IMR-90 (cell line): Measurements from ENCODE around the gene KLRC3. TPM values are rescaled to one million over a fixed set of nuclear protein-coding genes. Genes with fewer than 3 reads are reported as not detected.
"Not testable (repeated sequence)": the region's sequence is repeated elsewhere in the genome, so short reads cannot be mapped to it uniquely, and the experiment has no call there.

Experiments
- ATAC-seq: fragments of 200-7000 bp; cut with Tn5 transposase; 2 replicates; pipeline ENCODE4 v1.9.1; 2020; ENCODE audit warnings: low read depth, mild to moderate bottlenecking, moderate library complexity
- BruUV-seq: library from RNA; stranded (reverse); fragments of 400-500 nt; replicated peaks from 2 replicates; lab custom pipeline; 2021; lab: Mats Ljungman, UMichigan
- CTCF ChIA-PET: fragments of 300-600 bp; formaldehyde crosslinking; extraction: SDS; loops from one replicate; lab custom pipeline; 2021; ENCODE audit warnings: antibody characterized with exemption; lab: Yijun Ruan, JAX
- POLR2A ChIA-PET: fragments of 300-600 bp; sonication (Branson Sonifier 250); formaldehyde crosslinking; loops from one replicate; lab custom pipeline; 2022; ENCODE audit warnings: antibody characterized with exemption; ENCODE audit not compliant: unreplicated experiment; lab: Charles Lee
- DNase-seq: peaks from one replicate; pipeline ENCODE4 v3.0.0; 2013
- H2AFZ ChIP-seq: replicated peaks from 2 replicates; pipeline ENCODE3; 2013; ENCODE audit warnings: low read length, mild to moderate bottlenecking; ENCODE audit not compliant: poor library complexity
- H2AK5ac ChIP-seq: 2 replicates; pipeline ENCODE4 v1.6.1; 2013; ENCODE audit warnings: low read depth, low read length, inconsistent platforms
- H2AK9ac ChIP-seq: replicated peaks from 2 replicates; pipeline ENCODE3; 2013; ENCODE audit warnings: mild to moderate bottlenecking, low read depth, low read length, moderate library complexity; ENCODE audit not compliant: poor library complexity
- H2BK120ac ChIP-seq: 2 replicates; pipeline ENCODE4 v1.6.1; 2013; ENCODE audit warnings: low read depth, low read length, inconsistent platforms
- H2BK15ac ChIP-seq: 3 replicates; pipeline ENCODE4 v1.6.1; 2013; ENCODE audit warnings: low read depth, low read length, inconsistent platforms
- H2BK20ac ChIP-seq: 2 replicates; pipeline ENCODE4 v1.6.1; 2013; ENCODE audit warnings: low read depth, mild to moderate bottlenecking, inconsistent platforms, low read length, moderate library complexity
- H2BK5ac ChIP-seq: 2 replicates; pipeline ENCODE4 v1.6.1; 2013; ENCODE audit warnings: mild to moderate bottlenecking, low read depth, low read length, inconsistent platforms; ENCODE audit not compliant: poor library complexity, severe bottlenecking
- H3K14ac ChIP-seq: replicated peaks from 2 replicates; pipeline ENCODE4 v1.6.1; 2013; ENCODE audit warnings: low read depth, low read length, inconsistent platforms
- H3K18ac ChIP-seq: 2 replicates; pipeline ENCODE4 v1.6.1; 2013; ENCODE audit warnings: low read depth, low read length, control low read depth
- H3K23ac ChIP-seq: 2 replicates; pipeline ENCODE4 v1.6.1; 2013; ENCODE audit warnings: low read depth, low read length, inconsistent platforms
- H3K27ac ChIP-seq: 2 replicates; pipeline ENCODE4 v1.5.1; 2013; ENCODE audit warnings: mild to moderate bottlenecking, control low read depth, low read length; ENCODE audit not compliant: insufficient read depth
- H3K27me3 ChIP-seq: 2 replicates; pipeline ENCODE4 v1.6.1; 2013; ENCODE audit warnings: low read length; ENCODE audit not compliant: control insufficient read depth, insufficient read depth
- H3K36me3 ChIP-seq: 2 replicates; pipeline ENCODE4 v1.6.1; 2013; ENCODE audit warnings: low read length, mixed read lengths; ENCODE audit not compliant: control insufficient read depth, insufficient read depth
- H3K4ac ChIP-seq: 2 replicates; pipeline ENCODE4 v1.6.1; 2013; ENCODE audit warnings: low read depth, low read length, inconsistent platforms
- H3K4me1 ChIP-seq: 2 replicates; pipeline ENCODE4 v1.6.1; 2013; ENCODE audit warnings: low read length, mixed read lengths; ENCODE audit not compliant: control insufficient read depth, insufficient read depth
- H3K4me2 ChIP-seq: 2 replicates; pipeline ENCODE4 v1.6.1; 2013; ENCODE audit warnings: low read depth, mild to moderate bottlenecking, control low read depth, low read length, moderate library complexity
- H3K4me3 ChIP-seq: 2 replicates; pipeline ENCODE4 v1.5.1; 2013; ENCODE audit warnings: low read depth, mild to moderate bottlenecking, control low read depth, low read length, moderate library complexity; ENCODE audit not compliant: insufficient read depth
- H3K56ac ChIP-seq: 2 replicates; pipeline ENCODE4 v1.6.1; 2013; ENCODE audit warnings: low read length, inconsistent platforms; ENCODE audit not compliant: insufficient read depth; ENCODE audit errors: extremely low read depth
- H3K79me1 ChIP-seq, 2 experiments: 2 replicates each; pipeline ENCODE4 v1.6.1; 2013; ENCODE audit warnings: low read length in 2 of 2, inconsistent platforms in 1 of 2, low read depth in 1 of 2
- H3K9ac ChIP-seq: 2 replicates; pipeline ENCODE4 v1.6.1; 2013; ENCODE audit warnings: low read depth, low read length, control low read depth
- H3K9me1 ChIP-seq: 2 replicates; pipeline ENCODE4 v1.6.1; 2013; ENCODE audit warnings: low read length, inconsistent platforms; ENCODE audit not compliant: insufficient read depth
- H3K9me3 ChIP-seq: 2 replicates; pipeline ENCODE4 v1.6.1; 2013; ENCODE audit warnings: low read length; ENCODE audit not compliant: control insufficient read depth, insufficient read depth
- H4K20me1 ChIP-seq: 2 replicates; pipeline ENCODE4 v1.6.1; 2013; ENCODE audit warnings: low read length, inconsistent platforms; ENCODE audit not compliant: insufficient read depth
- H4K5ac ChIP-seq: 2 replicates; pipeline ENCODE4 v1.6.1; 2013; ENCODE audit warnings: mild to moderate bottlenecking, low read depth, low read length, control low read depth
- H4K8ac ChIP-seq, 2 experiments: 2 replicates each; pipeline ENCODE4 v1.6.1; 2013; ENCODE audit warnings: low read depth in 2 of 2, low read length in 2 of 2, control low read depth in 1 of 2, inconsistent platforms in 1 of 2
- H4K91ac ChIP-seq: 2 replicates; pipeline ENCODE4 v1.6.1; 2013; ENCODE audit warnings: low read depth, low read length, inconsistent platforms; ENCODE audit not compliant: insufficient read depth
- WGBS, 2 experiments: methylation state at CpG; one replicate each; pipeline versions ENCODE4 v1.1.5 to v1.1.7; 2013; ENCODE audit warnings: missing lambda C conversion rate in 2 of 2; ENCODE audit not compliant: insufficient read length in 1 of 2; ENCODE audit errors: extremely low coverage in 2 of 2; 5-methylcytosine and 5-hydroxymethylcytosine counted together
- dilution Hi-C: fragments of 300-500 bp; cut with HindIII; formaldehyde crosslinking; loops from one replicate; pipeline ENCODE4 v1.14.3; 2018; ENCODE audit warnings: low sequenced_read_pairs; ENCODE audit not compliant: unreplicated experiment
- in situ Hi-C: fragments of 300-500 bp; cut with MboI; formaldehyde crosslinking; loops from 3 replicates; pipeline ENCODE4 v1.14.3; 2019; ENCODE audit warnings: low sequenced_read_pairs, inconsistent platforms, mixed read lengths
- intact Hi-C: fragments of 100-400 bp; cut with micrococcal nuclease; formaldehyde crosslinking; loops from 2 replicates; pipeline ENCODE4 v1.10.0; 2022
- polyA plus RNA-seq, 3 experiments: library from polyadenylated mRNA; depleted of rRNA; stranded (reverse); fragments of >200 nt; gene quantifications; 2 replicates each; pipeline ENCODE4 v1.2.3, GENCODE V29; 2012; ENCODE audit warnings: low replicate concordance in 1 of 3
- total RNA-seq: library from RNA; depleted of rRNA; stranded (reverse); fragments of >200 nt; gene quantifications from 2 replicates; pipeline ENCODE4 v1.2.3, GENCODE V29; 2012

Gene KLRC3
- total and polyA plus RNA-seq, 2 of the 4 experiments (the other 2 are of a cell fraction), result not detected

DNA sequence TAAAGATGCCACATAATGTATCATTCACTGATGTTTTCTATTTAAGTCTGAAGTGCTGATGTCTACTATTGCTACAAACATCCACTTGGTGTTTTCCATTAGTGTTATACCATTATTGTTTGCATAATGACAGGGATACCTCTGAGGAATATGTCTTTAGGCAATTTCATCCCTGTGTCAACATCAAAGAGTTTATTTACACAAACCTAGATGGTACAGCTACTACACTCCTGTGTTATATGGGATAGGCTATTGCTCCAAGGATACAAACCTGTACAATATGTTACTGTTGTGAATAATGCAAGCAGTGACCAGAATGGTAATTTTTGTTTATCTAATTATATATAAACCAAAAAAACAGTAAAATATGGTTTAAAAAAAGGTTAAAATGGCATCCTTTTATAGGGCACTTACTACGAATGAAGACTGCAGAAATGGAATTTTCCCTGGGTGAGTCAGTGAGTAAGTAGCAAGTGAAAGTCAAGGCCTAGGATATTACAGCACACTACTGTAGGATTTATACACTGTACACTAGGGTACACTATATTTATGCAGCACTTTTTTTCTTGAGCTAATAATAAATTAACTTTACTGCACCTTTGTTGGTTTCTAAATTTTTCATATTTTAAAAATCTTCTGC is 4.0 kb upstream of the KLRC3 start:
- H3K4me1 ChIP-seq, BruUV-seq, H3K4me2 ChIP-seq, H2BK20ac ChIP-seq, H3K9me3 ChIP-seq, dilution Hi-C loops, H3K23ac ChIP-seq, H3K18ac ChIP-seq, H3K9ac ChIP-seq, H3K4me3 ChIP-seq, H2AK9ac ChIP-seq, H2BK5ac ChIP-seq, H3K36me3 ChIP-seq, H3K27ac ChIP-seq, DNase-seq, H3K56ac ChIP-seq, H3K27me3 ChIP-seq, POLR2A ChIA-PET, H2AFZ ChIP-seq, H3K9me1 ChIP-seq, H4K20me1 ChIP-seq, intact Hi-C loops, H3K14ac ChIP-seq, H2BK15ac ChIP-seq, CTCF ChIA-PET, H4K8ac ChIP-seq, H3K79me1 ChIP-seq, H2BK120ac ChIP-seq, H4K91ac ChIP-seq, H4K5ac ChIP-seq, in situ Hi-C loops, H3K4ac ChIP-seq, H2AK5ac ChIP-seq: not testable (repeated sequence)
- peak; percentile 87 for ATAC-seq
- no CpG with 5 or more reads among the region's 1 CpG for WGBS, 2 experiments

- H2BK120ac ChIP-seq, H3K14ac ChIP-seq, H3K56ac ChIP-seq, H3K4me3 ChIP-seq, H3K27ac ChIP-seq, in situ Hi-C loops, H4K8ac ChIP-seq, H4K20me1 ChIP-seq, H3K79me1 ChIP-seq, POLR2A ChIA-PET, H3K23ac ChIP-seq, H2AFZ ChIP-seq, H3K9me1 ChIP-seq, CTCF ChIA-PET, dilution Hi-C loops, H3K4ac ChIP-seq, H2AK5ac ChIP-seq, H4K91ac ChIP-seq, H2BK5ac ChIP-seq, intact Hi-C loops, H3K9ac ChIP-seq, ATAC-seq, H3K4me1 ChIP-seq, H3K4me2 ChIP-seq, DNase-seq, H2BK20ac ChIP-seq, H3K27me3 ChIP-seq, H3K18ac ChIP-seq, BruUV-seq, H2AK9ac ChIP-seq, H3K36me3 ChIP-seq, H3K9me3 ChIP-seq, H2BK15ac ChIP-seq, H4K5ac ChIP-seq: not testable (repeated sequence)
- no CpG with 5 or more reads among the region's 3 CpGs for whole genome bisulfite sequencing, 2 experiments
Observed at GRCh38 chr12:10422159-10422558, 1.8 kb upstream of the KLRC3 start.
